SK-N-SH (cell line): Measurements from ENCODE around the gene DLG2.

Source experiments
- ELF1 ChIP-seq: IDR thresholded peaks from 2 replicates; pipeline ENCODE4 v1.4.0; 2012
- MAX ChIP-seq: IDR thresholded peaks from 2 replicates; pipeline ENCODE4 v1.4.0; 2012; ENCODE audit warnings: low read depth
- USF2 ChIP-seq: fragments of 150-350 bp; IDR thresholded peaks from 2 replicates; pipeline ENCODE4 v1.6.1; 2017; ENCODE audit warnings: antibody characterized with exemption, low read length, low read depth, borderline replicate concordance
- YY1 ChIP-seq: IDR thresholded peaks from 2 replicates; pipeline ENCODE4 v1.4.0; 2012; ENCODE audit warnings: low read depth, mild to moderate bottlenecking

- TF ChIP-seq MAX (no peak), ELF1 (no peak), YY1 (no peak), USF2 (no peak)
These were observed 1906.5 kb downstream of the DLG2 start for GRCh38 chr11:83720675-83721074.
